H1 (cell line): ENCODE results near the gene PPP1R14C. TPM values are rescaled to one million over a fixed set of nuclear protein-coding genes. Genes with fewer than 3 reads are reported as not detected.

Experiments used
- CTCF ChIA-PET: fragments of 300-600 bp; sonication (Branson Sonifier 250); formaldehyde crosslinking; loops from one replicate; lab custom pipeline; 2021; ENCODE audit not compliant: partially characterized antibody; lab: Charles Lee
- POLR2A ChIA-PET: fragments of 300-600 bp; sonication (Branson Sonifier 250); formaldehyde crosslinking; loops from one replicate; lab custom pipeline; 2021; ENCODE audit warnings: inconsistent platforms; ENCODE audit not compliant: partially characterized antibody; lab: Charles Lee
- DNase-seq, 2 experiments: peaks; one replicate each; pipeline versions ENCODE4 v3.0.0 to v3.0.0-alpha.2; 2010 to 2022; ENCODE audit warnings: low spot score in 2 of 2, low read depth in 1 of 2, mixed read lengths in 1 of 2
- FAIRE-seq: peaks from 2 replicates; lab custom pipeline; 2011; peaks lifted over from hg19 to GRCh38; lab: Jason Lieb, UNC
- H2AFZ ChIP-seq: 2 replicates; pipeline ENCODE4 v1.8.1; 2012; ENCODE audit warnings: low read length, inconsistent platforms
- H2AK5ac ChIP-seq: 2 replicates; pipeline ENCODE4 v1.6.1; 2013; ENCODE audit warnings: low read depth, low read length
- H2BK120ac ChIP-seq: replicated peaks from 2 replicates; pipeline ENCODE3; 2013; ENCODE audit warnings: low read depth, low read length, inconsistent platforms
- H2BK12ac ChIP-seq: 2 replicates; pipeline ENCODE4 v1.6.1; 2013; ENCODE audit warnings: low read depth, low read length
- H2BK15ac ChIP-seq: 2 replicates; pipeline ENCODE4 v1.6.1; 2013; ENCODE audit warnings: low read length
- H2BK20ac ChIP-seq: 2 replicates; pipeline ENCODE4 v1.6.1; 2013; ENCODE audit warnings: low read length
- H2BK5ac ChIP-seq: 2 replicates; pipeline ENCODE4 v1.6.1; 2013; ENCODE audit warnings: low read depth, low read length
- H3K14ac ChIP-seq: 2 replicates; pipeline ENCODE4 v1.6.1; 2013; ENCODE audit warnings: inconsistent platforms; ENCODE audit not compliant: insufficient read length
- H3K18ac ChIP-seq: 2 replicates; pipeline ENCODE4 v1.6.1; 2013; ENCODE audit warnings: low read length; ENCODE audit errors: extremely low read depth
- H3K23ac ChIP-seq: 2 replicates; pipeline ENCODE4 v1.6.1; 2013; ENCODE audit warnings: inconsistent platforms; ENCODE audit not compliant: insufficient read length
- H3K23me2 ChIP-seq: 2 replicates; pipeline ENCODE4 v1.6.1; 2013; ENCODE audit warnings: low read depth, low read length
- H3K27ac ChIP-seq: 2 replicates; pipeline ENCODE4 v1.6.1; 2011; ENCODE audit warnings: low read depth, low read length, inconsistent platforms
- H3K27me3 ChIP-seq, 4 experiments: replicated peaks in 1 of 4; 1 replicate in 1 of 4; 2 replicates in 3 of 4; pipeline versions ENCODE4 v1.6.1 to v1.8.1; 2011 to 2013; ENCODE audit warnings: low read length in 3 of 4, mild to moderate bottlenecking in 3 of 4, inconsistent platforms in 2 of 4, mixed read lengths in 2 of 4, moderate library complexity in 1 of 4; ENCODE audit not compliant: control insufficient read depth in 3 of 4, insufficient read depth in 3 of 4; ENCODE audit errors: extremely low read depth in 1 of 4
- H3K36me3 ChIP-seq, 4 experiments: 2 replicates each; pipeline versions ENCODE4 v1.6.1 to v1.8.1; 2011 to 2013; ENCODE audit warnings: mild to moderate bottlenecking in 4 of 4, low read length in 3 of 4, moderate library complexity in 2 of 4, control low read depth in 1 of 4, inconsistent platforms in 1 of 4; ENCODE audit not compliant: insufficient read depth in 4 of 4, control insufficient read depth in 2 of 4
- H3K4ac ChIP-seq: replicated peaks from 2 replicates; pipeline ENCODE3; 2013; ENCODE audit warnings: low read length, low read depth, mixed read lengths, inconsistent platforms; ENCODE audit not compliant: insufficient read length
- H3K4me1 ChIP-seq, 4 experiments: replicated peaks in 1 of 4; 1 replicate in 1 of 4; 2 replicates in 3 of 4; pipeline versions ENCODE4 v1.6.1 to v1.8.1; 2011 to 2013; ENCODE audit warnings: low read length in 3 of 4, inconsistent platforms in 2 of 4, mixed read lengths in 1 of 4; ENCODE audit not compliant: insufficient read depth in 4 of 4, control insufficient read depth in 3 of 4
- H3K4me2 ChIP-seq, 2 experiments: 2 replicates each; pipeline versions ENCODE4 v1.6.1 to v1.8.1; 2011 to 2013; ENCODE audit warnings: low read depth in 2 of 2, low read length in 2 of 2, control low read depth in 1 of 2, inconsistent platforms in 1 of 2, mild to moderate bottlenecking in 1 of 2; ENCODE audit not compliant: insufficient read depth in 1 of 2
- H3K4me3 ChIP-seq, 4 experiments: fragments of 200-600, 300-600 bp in 1 of 4; sonication (generic), shearing (Covaris generic), sonication (Bioruptor Twin) in 1 of 4; 2 replicates each; pipeline versions ENCODE4 v1.5.1 to v1.8.1; 2011 to 2016; ENCODE audit warnings: low read length in 4 of 4, low read depth in 3 of 4, control low read depth in 2 of 4, inconsistent platforms in 2 of 4, mild to moderate bottlenecking in 2 of 4, mixed read lengths in 1 of 4, moderate library complexity in 1 of 4; ENCODE audit not compliant: insufficient read depth in 2 of 4; ENCODE audit errors: extremely low read depth in 1 of 4
- H3K56ac ChIP-seq: replicated peaks from 2 replicates; pipeline ENCODE3; 2013; ENCODE audit warnings: low read depth, mild to moderate bottlenecking, mixed read lengths, low read length, inconsistent platforms; ENCODE audit not compliant: insufficient read length
- H3K79me1 ChIP-seq: 2 replicates; pipeline ENCODE4 v1.6.1; 2013; ENCODE audit warnings: low read depth, low read length, control low read depth
- H3K79me2 ChIP-seq, 2 experiments: 2 replicates each; pipeline versions ENCODE4 v1.6.1 to v1.8.1; 2012 to 2013; ENCODE audit warnings: low read length in 2 of 2, mild to moderate bottlenecking in 2 of 2, inconsistent platforms in 1 of 2; ENCODE audit not compliant: insufficient read depth in 2 of 2, control insufficient read depth in 1 of 2
- H3K9ac ChIP-seq, 4 experiments: replicated peaks in 1 of 4; 1 replicate in 1 of 4; 2 replicates in 3 of 4; pipeline versions ENCODE4 v1.6.1 to v1.8.1; 2011 to 2013; ENCODE audit warnings: low read depth in 3 of 4, low read length in 3 of 4, control low read depth in 2 of 4, mild to moderate bottlenecking in 2 of 4, moderate library complexity in 2 of 4, inconsistent platforms in 1 of 4; ENCODE audit errors: extremely low read depth in 1 of 4
- H3K9me3 ChIP-seq, 2 experiments: 2 replicates each; pipeline versions ENCODE4 v1.6.1 to v1.8.1; 2012 to 2013; ENCODE audit warnings: mild to moderate bottlenecking in 2 of 2, moderate library complexity in 2 of 2, control low read depth in 1 of 2, inconsistent platforms in 1 of 2, low read depth in 1 of 2, low read length in 1 of 2, mixed read lengths in 1 of 2; ENCODE audit not compliant: insufficient read depth in 2 of 2
- H4K20me1 ChIP-seq, 2 experiments: replicated peaks in 1 of 2; 2 replicates each; pipeline versions ENCODE3 to v1.8.1; 2011 to 2013; ENCODE audit warnings: inconsistent platforms in 2 of 2, low read length in 2 of 2, mild to moderate bottlenecking in 1 of 2; ENCODE audit not compliant: insufficient read depth in 2 of 2, control insufficient read depth in 1 of 2
- H4K5ac ChIP-seq: 2 replicates; pipeline ENCODE4 v1.6.1; 2013; ENCODE audit warnings: low read length, low read depth, mixed read lengths, inconsistent platforms; ENCODE audit not compliant: insufficient read length
- H4K8ac ChIP-seq: 2 replicates; pipeline ENCODE4 v1.8.0; 2013; ENCODE audit warnings: mild to moderate bottlenecking, moderate library complexity, low read length, inconsistent platforms; ENCODE audit not compliant: insufficient read depth; ENCODE audit errors: extremely low read depth
- H4K91ac ChIP-seq: replicated peaks from 2 replicates; pipeline ENCODE3; 2013; ENCODE audit warnings: low read length, mixed read lengths, inconsistent platforms; ENCODE audit not compliant: insufficient read length
- BACH1 ChIP-seq: IDR thresholded peaks from 2 replicates; pipeline ENCODE4 v1.6.1; 2012; ENCODE audit warnings: low read length, improper control_type of control experiment
- JUND ChIP-seq: IDR thresholded peaks from 2 replicates; pipeline ENCODE4 v1.6.1; 2011; ENCODE audit warnings: mild to moderate bottlenecking, improper control_type of control experiment, low read length
- RAD21 ChIP-seq, 2 experiments: IDR thresholded peaks in 1 of 2; conservative IDR thresholded peaks in 1 of 2; 2 replicates each; pipeline ENCODE4 v1.6.1; 2011; ENCODE audit warnings: low read depth in 2 of 2, low read length in 2 of 2, improper control_type of control experiment in 1 of 2, inconsistent platforms in 1 of 2, mild to moderate bottlenecking in 1 of 2, moderate library complexity in 1 of 2
- RXRA ChIP-seq: IDR thresholded peaks from 2 replicates; pipeline ENCODE4 v1.6.1; 2011; ENCODE audit warnings: low read depth, mild to moderate bottlenecking, low read length, moderate library complexity; ENCODE audit not compliant: insufficient read depth
- SP4 ChIP-seq: IDR thresholded peaks from 2 replicates; pipeline ENCODE4 v1.6.1; 2012; ENCODE audit warnings: low read length, inconsistent platforms
- WGBS, 2 experiments: shearing (Covaris generic) in 1 of 2; methylation state at CpG; one replicate each; pipeline versions ENCODE4 v1.1.6 to v1.1.7; 2013 to 2015; ENCODE audit warnings: low lambda C conversion rate in 2 of 2, mixed read lengths in 2 of 2, inconsistent platforms in 1 of 2, low coverage in 1 of 2, missing lambda C conversion rate in 1 of 2; ENCODE audit not compliant: insufficient replicate concordance in 2 of 2, insufficient coverage in 1 of 2, insufficient read length in 1 of 2; ENCODE audit errors: extremely low coverage in 1 of 2, missing lambda C conversion rate in 1 of 2; 5-methylcytosine and 5-hydroxymethylcytosine counted together
- polyA plus RNA-seq, 7 experiments: library from polyadenylated mRNA; depleted of rRNA in 3 of 7; stranded (reverse) in 5 of 7; unstranded in 2 of 7; fragments of >200 nt in 5 of 7; fragments of 200-250 nt in 2 of 7; gene quantifications; 1 replicate in 5 of 7; 2 replicates in 1 of 7; 4 replicates in 1 of 7; pipeline versions ENCODE4 v1.2.1 to v1.2.3, GENCODE V29; 2011 to 2013; ENCODE audit warnings: missing spikeins in 2 of 7, mixed read lengths in 2 of 7
- total RNA-seq: library from RNA; stranded (reverse); fragmentation: NEBNext Ultra II Directional; extraction: Animal tissue kit (Norgen Biotek cat#: 25700); gene quantifications from 2 replicates; pipeline ENCODE4 v1.2.1, GENCODE V29; 2021
- TF ChIP-seq, protein P1 (sequence below): IDR thresholded peaks from 2 replicates; pipeline ENCODE4 v1.6.1; 2012; ENCODE audit warnings: low read length, inconsistent platforms
- TF ChIP-seq, protein P2 (sequence below): IDR thresholded peaks from 2 replicates; pipeline ENCODE4 v1.6.1; 2011; ENCODE audit warnings: low read length, improper control_type of control experiment
- TF ChIP-seq, protein P3 (sequence below): IDR thresholded peaks from 2 replicates; pipeline ENCODE4 v1.6.1; 2011; ENCODE audit warnings: low read depth, mild to moderate bottlenecking, low read length; ENCODE audit not compliant: insufficient read depth

PPP1R14C gene
- total and polyA plus RNA-seq, 2 of the 8 experiments (the other 6 are each of a cell fraction or from before 2014, with no cell fraction given): 0.30 to 0.61 TPM

DNA sequence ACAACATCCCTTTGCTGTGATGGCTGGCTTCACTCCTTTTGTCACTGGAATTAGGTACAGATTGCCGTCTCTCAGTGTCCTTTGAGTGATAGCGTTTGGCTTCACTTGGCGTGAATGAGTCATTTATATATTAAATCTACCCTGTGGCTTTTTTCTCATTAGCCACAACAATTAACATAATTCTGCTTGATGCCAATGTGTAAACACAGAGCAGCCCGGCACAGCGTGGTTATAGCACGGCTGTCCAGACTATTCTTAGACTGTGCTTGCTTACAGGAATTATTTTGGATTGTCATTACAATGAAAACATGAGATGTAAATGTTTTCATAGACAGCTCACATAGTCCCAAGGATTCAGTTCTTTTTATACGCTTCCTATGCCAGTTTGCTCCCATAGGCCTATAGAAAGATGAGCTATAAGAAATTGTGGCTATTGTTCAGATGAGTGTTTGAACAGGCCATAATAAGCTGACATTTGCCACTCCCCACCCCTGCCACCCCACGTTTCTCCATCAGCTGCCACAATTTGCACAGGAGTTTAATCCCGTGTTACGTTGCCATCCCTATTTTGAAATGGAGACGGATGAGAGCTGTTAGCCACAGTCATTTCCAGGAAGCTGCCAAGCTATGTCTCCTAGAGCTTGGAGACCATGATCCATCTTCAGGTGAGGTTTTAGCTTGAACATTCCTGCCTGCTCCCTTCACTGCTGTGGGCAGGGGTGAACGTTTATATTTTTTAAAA is 65.9 kb downstream of the PPP1R14C start:
- Histone ChIP-seq H3K4me1 (no peaks in the 10 kb centered on the region), H4K20me1 (peaks cover 2% of the 10 kb centered on the region in 2 experiments), H2BK15ac (no peak overlapping the region), H2BK12ac (no peak overlapping the region), H2AK5ac (no peak overlapping the region), H3K79me1 (no peaks in the 10 kb centered on the region), H3K4me2 (no peak overlapping the region), H3K9ac (no peak overlapping the region), H3K27me3 (no peaks in the 10 kb centered on the region; a peak in 2 of 7 replicates), H2AFZ (no peak overlapping the region), H3K36me3 (no peaks in the 10 kb centered on the region), H3K14ac (no peak overlapping the region), H3K23ac (no peak overlapping the region), H4K5ac (no peak overlapping the region), H3K79me2 (no peaks in the 10 kb centered on the region), H3K4ac (no peak overlapping the region), H2BK20ac (no peak overlapping the region), H3K9me3 (no peaks in the 10 kb centered on the region), H2BK120ac (no peak overlapping the region), H4K91ac (no peak overlapping the region), H2BK5ac (no peak overlapping the region), H3K18ac (no peak overlapping the region), H3K27ac (no peak overlapping the region), H3K4me3 (no peak overlapping the region), H4K8ac (no peak overlapping the region), H3K23me2 (peaks cover 7% of the 10 kb centered on the region; the same call in 1 of the 2 replicates), H3K56ac (no peak overlapping the region)
- FAIRE-seq (no peak), DNase-seq (no peak)
- ChIA-PET CTCF (interaction anchor here (0.6 kb wide), 1 partner anchor 178 kb away, joined by 3 read pairs; no protein-coding TSS in a partner anchor), POLR2A (no interaction called here)
- 87% methylated on average over 12 of the region's 12 CpGs; no CpG with 5 or more reads in 1 of the 2 experiments for WGBS, 2 experiments
- TF ChIP-seq, protein P1, sequence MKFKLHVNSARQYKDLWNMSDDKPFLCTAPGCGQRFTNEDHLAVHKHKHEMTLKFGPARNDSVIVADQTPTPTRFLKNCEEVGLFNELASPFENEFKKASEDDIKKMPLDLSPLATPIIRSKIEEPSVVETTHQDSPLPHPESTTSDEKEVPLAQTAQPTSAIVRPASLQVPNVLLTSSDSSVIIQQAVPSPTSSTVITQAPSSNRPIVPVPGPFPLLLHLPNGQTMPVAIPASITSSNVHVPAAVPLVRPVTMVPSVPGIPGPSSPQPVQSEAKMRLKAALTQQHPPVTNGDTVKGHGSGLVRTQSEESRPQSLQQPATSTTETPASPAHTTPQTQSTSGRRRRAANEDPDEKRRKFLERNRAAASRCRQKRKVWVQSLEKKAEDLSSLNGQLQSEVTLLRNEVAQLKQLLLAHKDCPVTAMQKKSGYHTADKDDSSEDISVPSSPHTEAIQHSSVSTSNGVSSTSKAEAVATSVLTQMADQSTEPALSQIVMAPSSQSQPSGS: no peak
- TF ChIP-seq, protein P2, sequence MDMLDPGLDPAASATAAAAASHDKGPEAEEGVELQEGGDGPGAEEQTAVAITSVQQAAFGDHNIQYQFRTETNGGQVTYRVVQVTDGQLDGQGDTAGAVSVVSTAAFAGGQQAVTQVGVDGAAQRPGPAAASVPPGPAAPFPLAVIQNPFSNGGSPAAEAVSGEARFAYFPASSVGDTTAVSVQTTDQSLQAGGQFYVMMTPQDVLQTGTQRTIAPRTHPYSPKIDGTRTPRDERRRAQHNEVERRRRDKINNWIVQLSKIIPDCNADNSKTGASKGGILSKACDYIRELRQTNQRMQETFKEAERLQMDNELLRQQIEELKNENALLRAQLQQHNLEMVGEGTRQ: no peak
- TF ChIP-seq BACH1 (no peak), JUND (no peak), RAD21 (IDR thresholded peaks at IDR 0.05 in 1 of 2, conservative IDR thresholded peaks at IDR 0.05 in 1 of 2; ENCODE audit: low read depth in 2 of 2, low read length in 2 of 2) (no peak), RXRA (no peak), SP4 (no peak)
- TF ChIP-seq, protein P3, sequence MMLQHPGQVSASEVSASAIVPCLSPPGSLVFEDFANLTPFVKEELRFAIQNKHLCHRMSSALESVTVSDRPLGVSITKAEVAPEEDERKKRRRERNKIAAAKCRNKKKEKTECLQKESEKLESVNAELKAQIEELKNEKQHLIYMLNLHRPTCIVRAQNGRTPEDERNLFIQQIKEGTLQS: no peak
